ENCODE data around the gene RAG2. TPM values are rescaled to one million over a fixed set of nuclear protein-coding genes. Genes with fewer than 3 reads are reported as not detected.

The RAG2 gene
- total RNA-seq (2014; rRNA removed; shearing (Covaris generic)), result not detected in 2 replicates

DNA sequence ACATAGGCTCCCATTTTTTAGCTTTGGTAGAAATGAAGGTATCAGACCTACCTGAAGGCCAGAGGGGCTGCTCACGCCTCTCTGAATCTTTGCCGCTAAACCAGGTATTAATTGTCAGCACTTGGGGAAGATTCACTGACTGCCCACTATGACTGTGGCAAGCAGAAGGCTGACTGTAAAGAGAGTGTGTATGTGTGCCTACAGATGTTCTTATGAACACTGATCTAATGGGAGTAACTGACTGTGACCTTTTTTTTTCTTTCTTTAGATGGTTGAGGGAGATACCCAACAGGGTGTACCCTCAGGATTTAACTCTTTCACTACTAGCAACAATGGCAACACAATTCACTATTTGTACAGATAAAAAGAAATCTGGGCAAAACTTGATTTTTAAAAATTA lies at the start of gene RAG2:
RAG2 (minus strand) TSS at position 186 of the 400 bp plus-strand sequence. CDS start 4,068 bp downstream, outside the sequence.
- Histone ChIP-seq H3K4me1 (replicated peaks) (no peaks in the 10 kb centered on the region; the same call in 1 of the 2 replicates), H3K27me3 (replicated peaks) (no peaks in the 10 kb centered on the region), H3K4me3 (no peak within 1 kb of the TSS), H3K27ac (no peak within 1 kb of the TSS), H3K36me3 (no peaks in the 10 kb centered on the region), H3K9me3 (replicated peaks) (no peaks in the 10 kb centered on the region)
- DNase-seq (ENCODE audit: low read depth in 1 of 2, low spot score in 2 of 2), result no peak

GRCh38 chr11:36638556-36638955 lies 40.5 kb upstream of the RAG2 start:
- DNase-seq (ENCODE audit: low read depth in 1 of 2, low spot score in 2 of 2), result no peak
- Histone ChIP-seq H3K27me3 (replicated peaks) (no peaks in the 10 kb centered on the region), H3K9me3 (replicated peaks) (no peaks in the 10 kb centered on the region), H3K4me3 (no peak overlapping the region), H3K4me1 (replicated peaks) (no peaks in the 10 kb centered on the region), H3K36me3 (no peaks in the 10 kb centered on the region), H3K27ac (no peak overlapping the region)

DNA sequence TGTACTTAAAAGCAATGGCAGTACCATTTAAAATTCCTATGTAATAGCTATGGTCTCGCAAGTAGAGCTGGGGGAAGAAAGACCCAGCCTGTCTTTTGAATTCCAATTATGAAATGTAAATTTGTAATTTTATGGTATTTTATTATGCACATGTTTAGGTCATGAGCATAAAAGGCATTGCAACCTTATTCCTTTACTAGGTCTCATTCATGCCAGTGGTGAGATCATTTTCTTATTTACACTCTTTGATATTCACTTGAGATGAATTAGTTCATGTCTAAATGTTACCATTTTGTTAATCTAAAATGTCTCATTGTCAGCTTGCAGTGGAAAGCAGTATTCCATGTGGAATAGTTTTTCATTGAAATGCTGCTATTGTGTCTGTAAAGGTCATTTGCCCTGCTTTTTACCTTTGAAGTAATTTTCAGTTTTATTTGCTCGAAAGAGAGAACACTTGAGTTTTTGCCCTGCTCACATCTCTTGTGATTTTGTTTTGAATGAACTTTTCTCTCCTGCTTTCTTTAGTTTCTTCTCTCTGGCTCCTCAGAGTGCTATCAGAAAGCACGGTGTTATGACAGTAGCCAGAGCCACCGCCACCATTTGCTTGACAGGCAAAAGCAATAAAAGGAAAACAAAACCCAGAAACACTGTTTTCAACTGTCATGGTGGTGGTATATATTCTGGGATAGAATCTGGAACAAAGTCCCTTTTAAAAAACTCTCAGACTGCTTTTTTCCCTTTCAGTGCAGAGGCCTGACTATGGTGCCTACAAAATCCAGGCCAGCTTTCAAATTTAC lies 37.2 kb upstream of the RAG2 start:
- no peaks in the 10 kb centered on the region for H3K27me3 ChIP-seq (replicated peaks)
- H3K36me3 ChIP-seq, result no peaks in the 10 kb centered on the region
- DNase-seq (ENCODE audit: low read depth in 1 of 2, low spot score in 2 of 2), result no peak
- H3K27ac ChIP-seq, result no peak overlapping the region
- no peak overlapping the region for H3K4me3 ChIP-seq
- H3K9me3 ChIP-seq (replicated peaks), result no peaks in the 10 kb centered on the region
- H3K4me1 ChIP-seq (replicated peaks), result no peaks in the 10 kb centered on the region

DNA sequence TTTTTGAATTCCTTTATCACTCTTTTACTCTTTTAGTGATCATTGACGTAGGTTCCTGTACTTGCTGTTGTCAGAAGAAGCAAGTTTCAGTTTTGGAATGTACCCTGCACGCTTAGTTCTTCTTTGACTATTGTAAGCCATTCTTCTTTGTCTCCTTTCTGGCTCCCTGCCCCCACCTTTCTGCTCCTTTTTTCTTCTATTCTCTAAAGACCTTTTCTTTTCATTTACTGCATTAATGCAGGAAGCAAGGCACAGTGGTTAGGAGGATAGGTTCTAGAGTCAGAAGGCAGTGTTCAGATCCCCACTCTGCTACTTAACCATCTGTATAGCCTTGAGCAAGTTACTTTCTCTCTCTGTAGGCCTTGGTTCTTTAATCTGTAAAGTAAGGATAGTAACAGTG lies 33.7 kb upstream of the RAG2 start:
- Histone ChIP-seq H3K36me3 (no peaks in the 10 kb centered on the region), H3K9me3 (replicated peaks) (no peaks in the 10 kb centered on the region), H3K4me1 (replicated peaks) (no peaks in the 10 kb centered on the region), H3K4me3 (no peak overlapping the region), H3K27me3 (replicated peaks) (no peaks in the 10 kb centered on the region), H3K27ac (no peak overlapping the region)
- no peak for DNase-seq (ENCODE audit: low read depth in 1 of 2, low spot score in 2 of 2)

DNA sequence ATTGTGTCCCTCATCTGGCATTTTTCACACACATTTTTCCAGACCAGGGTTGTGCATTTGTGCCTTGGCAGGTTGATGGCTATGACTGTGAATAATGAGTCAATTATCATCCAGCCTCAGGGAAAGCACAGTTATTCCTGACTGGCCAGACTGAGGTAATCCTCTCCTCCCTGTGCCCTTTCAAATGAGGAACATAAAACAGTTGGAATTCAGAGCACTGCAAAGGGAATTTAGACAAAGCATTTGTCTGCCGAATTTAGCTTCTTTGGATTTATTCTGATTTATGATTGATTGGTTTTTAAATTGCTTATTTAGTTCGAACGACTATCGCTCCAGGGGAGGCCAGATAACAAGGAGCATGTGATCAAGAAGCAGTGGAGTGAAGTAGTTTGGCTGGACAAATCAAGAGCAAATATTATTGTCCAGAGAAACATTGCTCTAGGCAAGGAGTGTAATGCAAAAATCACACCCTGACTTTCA lies 30.8 kb upstream of the RAG2 start:
- H3K9me3 ChIP-seq (replicated peaks), result no peaks in the 10 kb centered on the region
- DNase-seq (ENCODE audit: low read depth in 1 of 2, low spot score in 2 of 2), result no peak
- H3K27me3 ChIP-seq (replicated peaks), result no peaks in the 10 kb centered on the region
- no peaks in the 10 kb centered on the region for H3K36me3 ChIP-seq
- no peak overlapping the region for H3K27ac ChIP-seq
- no peaks in the 10 kb centered on the region for H3K4me1 ChIP-seq (replicated peaks)
- no peak overlapping the region for H3K4me3 ChIP-seq

- H3K27ac ChIP-seq, result no peak overlapping the region
- DNase-seq (ENCODE audit: low read depth in 1 of 2, low spot score in 2 of 2), result no peak
These were observed 30.1 kb upstream of the RAG2 start for GRCh38 chr11:36628141-36628540.

DNA sequence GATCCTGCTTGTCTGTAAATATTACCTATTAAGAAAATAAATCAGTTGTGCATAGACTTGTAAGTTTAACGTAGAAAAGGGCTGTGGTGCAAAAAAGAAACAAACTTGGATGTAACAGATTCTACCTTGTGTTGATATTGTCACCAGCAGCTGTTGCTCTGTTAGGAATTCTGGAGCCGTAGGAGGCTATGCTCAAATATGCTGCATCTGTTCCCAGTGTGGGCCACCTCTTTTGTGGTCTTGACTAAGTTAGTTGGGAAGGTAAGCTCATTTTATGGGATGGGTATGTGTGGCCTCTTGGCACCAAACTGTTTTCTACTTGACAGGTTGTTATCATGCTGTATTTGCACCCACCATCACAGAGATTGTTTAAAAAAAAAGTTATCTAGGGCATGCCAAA lies 29.4 kb upstream of the RAG2 start:
- Histone ChIP-seq H3K36me3 (no peaks in the 10 kb centered on the region), H3K4me3 (no peak overlapping the region), H3K27ac (no peak overlapping the region), H3K4me1 (replicated peaks) (no peaks in the 10 kb centered on the region), H3K27me3 (replicated peaks) (no peaks in the 10 kb centered on the region), H3K9me3 (replicated peaks) (no peaks in the 10 kb centered on the region)
- no peak for DNase-seq (ENCODE audit: low read depth in 1 of 2, low spot score in 2 of 2)

More at GRCh38 chr11:36628141-36628540, 30.1 kb upstream of the RAG2 start:
- H3K9me3 ChIP-seq (replicated peaks), result no peaks in the 10 kb centered on the region
- no peaks in the 10 kb centered on the region for H3K36me3 ChIP-seq
- H3K4me3 ChIP-seq, result no peak overlapping the region
- no peaks in the 10 kb centered on the region for H3K4me1 ChIP-seq (replicated peaks)
- no peaks in the 10 kb centered on the region for H3K27me3 ChIP-seq (replicated peaks)

DNA sequence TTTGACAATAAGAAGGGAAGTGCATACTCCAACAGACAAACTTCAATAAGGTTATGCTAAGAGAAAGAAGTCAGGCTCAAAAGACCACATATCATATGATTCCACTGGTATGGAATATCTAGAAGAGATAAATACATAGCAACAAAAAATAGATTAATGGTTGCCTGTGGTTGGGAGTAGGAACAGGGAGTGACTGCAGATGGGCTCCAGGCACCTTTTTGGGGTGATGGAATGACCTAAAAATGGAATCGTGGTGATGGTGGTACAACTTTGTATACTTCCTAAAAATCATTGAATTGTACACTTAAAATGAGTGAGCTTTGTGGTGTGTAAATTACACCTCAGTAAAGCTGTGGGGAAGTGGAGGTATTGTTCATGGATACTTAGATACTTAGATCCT lies 29.0 kb upstream of the RAG2 start:
- Histone ChIP-seq H3K27ac (no peak overlapping the region), H3K9me3 (replicated peaks) (no peaks in the 10 kb centered on the region)

DNA sequence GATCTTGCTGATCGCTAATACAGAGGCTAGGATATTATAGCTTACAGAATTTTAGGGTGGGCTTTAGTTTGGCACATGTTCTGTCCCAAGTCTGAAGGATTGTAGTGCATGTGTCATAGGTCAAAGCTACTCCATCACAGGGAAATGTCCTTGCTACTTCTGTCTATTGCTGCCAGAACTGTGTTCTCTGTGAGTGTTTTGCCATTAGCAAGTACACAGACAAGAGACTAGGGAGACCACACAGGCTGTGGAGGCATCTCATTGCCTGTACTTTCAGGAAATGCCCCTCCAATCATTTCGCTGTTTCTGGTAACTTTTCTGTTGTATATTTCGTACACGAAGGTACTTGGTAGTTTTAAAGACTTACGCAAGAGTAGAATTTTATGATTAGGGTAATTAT lies 25.5 kb upstream of the RAG2 start:
- no peak for DNase-seq (ENCODE audit: low read depth in 1 of 2, low spot score in 2 of 2)
- no peaks in the 10 kb centered on the region for H3K4me1 ChIP-seq (replicated peaks)
- H3K27ac ChIP-seq, result no peak overlapping the region
- no peaks in the 10 kb centered on the region for H3K27me3 ChIP-seq (replicated peaks)
- H3K9me3 ChIP-seq (replicated peaks), result no peaks in the 10 kb centered on the region
- H3K4me3 ChIP-seq, result no peak overlapping the region
- H3K36me3 ChIP-seq, result no peaks in the 10 kb centered on the region

More for the DNA sequence above, 29.0 kb upstream of the RAG2 start:
- Histone ChIP-seq H3K36me3 (no peaks in the 10 kb centered on the region), H3K4me3 (no peak overlapping the region), H3K27me3 (replicated peaks) (no peaks in the 10 kb centered on the region), H3K4me1 (replicated peaks) (no peaks in the 10 kb centered on the region)
- no peak for DNase-seq (ENCODE audit: low read depth in 1 of 2, low spot score in 2 of 2)

- no peaks in the 10 kb centered on the region for H3K36me3 ChIP-seq
- no peak for DNase-seq (ENCODE audit: low read depth in 1 of 2, low spot score in 2 of 2)
- H3K27ac ChIP-seq, result no peak overlapping the region
- no peaks in the 10 kb centered on the region for H3K4me1 ChIP-seq (replicated peaks)
- H3K4me3 ChIP-seq, result no peak overlapping the region
- no peaks in the 10 kb centered on the region for H3K9me3 ChIP-seq (replicated peaks)
- H3K27me3 ChIP-seq (replicated peaks), result no peaks in the 10 kb centered on the region
These were observed 24.5 kb upstream of the RAG2 start for GRCh38 chr11:36622431-36623136.

DNA sequence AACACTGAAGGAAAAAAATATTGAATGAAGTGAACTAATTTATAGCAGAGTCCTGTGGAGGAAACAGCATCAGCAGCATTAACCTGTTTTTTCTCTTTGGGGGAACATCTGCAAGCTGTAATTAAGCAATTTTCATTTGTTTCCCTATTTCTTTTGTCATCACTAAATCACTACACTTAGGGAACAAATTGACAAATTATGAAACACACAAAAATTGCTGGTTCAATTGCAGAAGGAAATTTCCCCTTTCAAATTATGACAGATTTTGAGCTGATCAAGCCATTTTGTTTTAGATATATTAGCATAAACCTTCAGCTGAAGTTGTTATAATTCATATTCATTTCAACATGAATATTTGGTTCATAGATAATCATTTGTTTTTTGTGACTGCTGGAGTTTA lies 22.2 kb upstream of the RAG2 start:
- no peak for DNase-seq (ENCODE audit: low read depth in 1 of 2, low spot score in 2 of 2)
- Histone ChIP-seq H3K4me1 (replicated peaks) (no peaks in the 10 kb centered on the region), H3K36me3 (no peaks in the 10 kb centered on the region), H3K9me3 (replicated peaks) (no peaks in the 10 kb centered on the region), H3K27me3 (replicated peaks) (no peaks in the 10 kb centered on the region), H3K27ac (no peak overlapping the region), H3K4me3 (no peak overlapping the region)

DNA sequence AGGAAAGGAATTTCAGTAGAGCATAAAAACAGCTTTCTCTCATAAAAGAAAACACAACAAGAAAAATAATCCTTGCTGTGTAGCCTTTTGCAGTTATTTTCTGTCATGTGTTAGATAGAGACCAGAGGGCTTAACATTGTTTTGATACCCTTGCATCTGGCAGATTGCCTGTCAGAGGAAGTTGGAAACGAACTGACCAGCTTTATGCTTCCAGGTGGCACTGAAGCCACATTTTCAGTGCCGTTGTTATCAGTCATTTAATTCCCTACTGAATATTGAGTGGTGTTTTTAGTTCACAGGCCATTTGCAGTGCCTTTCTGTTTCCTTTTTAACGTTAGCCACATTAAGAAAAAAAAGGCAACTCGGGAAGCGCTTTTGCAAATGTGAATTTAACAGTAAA lies 21.5 kb upstream of the RAG2 start:
- H3K9me3 ChIP-seq (replicated peaks), result no peaks in the 10 kb centered on the region
- no peak for DNase-seq (ENCODE audit: low read depth in 1 of 2, low spot score in 2 of 2)
- no peak overlapping the region for H3K27ac ChIP-seq
- H3K27me3 ChIP-seq (replicated peaks), result no peaks in the 10 kb centered on the region
- H3K4me1 ChIP-seq (replicated peaks), result no peaks in the 10 kb centered on the region
- H3K36me3 ChIP-seq, result no peaks in the 10 kb centered on the region
- H3K4me3 ChIP-seq, result no peak overlapping the region

DNA sequence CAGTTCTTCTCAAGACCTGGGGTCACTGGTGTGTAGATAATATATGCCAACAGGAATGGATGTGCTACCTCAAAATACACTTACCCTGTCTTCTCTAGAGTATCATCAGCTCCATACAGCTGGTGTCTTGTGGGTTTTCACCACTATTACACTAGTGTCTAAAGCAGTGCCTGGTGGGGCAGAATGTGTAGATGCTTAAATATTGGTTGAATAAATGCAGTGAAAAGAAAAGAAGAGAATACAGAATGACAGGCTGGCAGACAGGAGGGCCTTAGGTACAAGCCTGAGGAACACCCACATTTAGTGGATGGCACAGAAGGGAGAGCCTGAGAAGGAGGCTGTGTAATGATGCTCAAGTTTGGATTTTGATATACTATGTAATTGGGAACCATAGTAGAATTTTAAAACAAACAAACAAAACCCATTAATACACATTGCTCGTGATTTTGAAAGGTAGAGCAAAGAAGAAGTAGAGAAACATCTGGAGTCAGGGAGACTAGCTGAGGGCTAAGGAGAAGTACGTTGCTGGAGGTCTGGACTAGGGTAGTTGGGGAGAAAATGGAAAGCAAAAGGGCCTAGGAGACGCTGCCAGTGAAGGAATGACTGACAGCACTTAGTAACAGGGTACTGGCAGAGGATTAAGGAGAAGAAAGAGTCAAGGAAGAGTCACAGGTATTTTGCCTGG lies 20.5 kb upstream of the RAG2 start:
- H3K36me3 ChIP-seq, result no peaks in the 10 kb centered on the region
- no peaks in the 10 kb centered on the region for H3K9me3 ChIP-seq (replicated peaks)
- H3K4me1 ChIP-seq (replicated peaks), result no peaks in the 10 kb centered on the region
- no peaks in the 10 kb centered on the region for H3K27me3 ChIP-seq (replicated peaks)
- H3K27ac ChIP-seq, result no peak overlapping the region
- H3K4me3 ChIP-seq, result no peak overlapping the region
- no peak for DNase-seq (ENCODE audit: low read depth in 1 of 2, low spot score in 2 of 2)

Data from SJSA1 (cell line).